HepG2 (cell line): ENCODE results near the gene ARHGAP33. TPM values are rescaled to one million over a fixed set of nuclear protein-coding genes. Genes with fewer than 3 reads are reported as not detected.

Source experiments
- CBFB ChIP-seq: sonication (generic); formaldehyde crosslinking; IDR thresholded peaks from 2 replicates; pipeline ENCODE4 v1.4.0; 2020; ENCODE audit warnings: missing genetic modification reagents
- CBX2 ChIP-seq, 2 experiments: fragments of 200-600 bp in 1 of 2; sonication (generic); formaldehyde crosslinking in 1 of 2; IDR thresholded peaks; 2 replicates each; pipeline versions ENCODE4 v1.7.0 to v1.8.1; 2018 to 2022; ENCODE audit warnings: low read depth in 2 of 2, low read length in 1 of 2, mild to moderate bottlenecking in 1 of 2, missing genetic modification reagents in 1 of 2
- FOXJ3 ChIP-seq: sonication (generic); formaldehyde crosslinking; IDR thresholded peaks from 2 replicates; pipeline ENCODE4 v1.4.0; 2020; ENCODE audit warnings: missing genetic modification reagents, mild to moderate bottlenecking, borderline replicate concordance
- HMG20A ChIP-seq: IDR thresholded peaks from 2 replicates; pipeline ENCODE4 v1.6.1; 2016; ENCODE audit warnings: borderline replicate concordance
- JUNB ChIP-seq: sonication (generic); formaldehyde crosslinking; IDR thresholded peaks from 2 replicates; pipeline ENCODE4 v1.8.0; 2022; ENCODE audit warnings: missing genetic modification reagents, mild to moderate bottlenecking, borderline replicate concordance
- KMT2B ChIP-seq: IDR thresholded peaks from 2 replicates; pipeline ENCODE4 v1.6.1; 2016; ENCODE audit warnings: missing genetic modification reagents, missing compliant biosample characterization
- NFYC ChIP-seq: IDR thresholded peaks from 2 replicates; pipeline ENCODE4 v1.6.1; 2016; ENCODE audit warnings: missing genetic modification reagents, missing compliant biosample characterization
- ZNF101 ChIP-seq: sonication (generic); formaldehyde crosslinking; IDR thresholded peaks from 2 replicates; pipeline ENCODE4 v1.4.0; 2020; ENCODE audit warnings: mild to moderate bottlenecking, low read depth, missing genetic modification reagents, borderline replicate concordance
- ZNF121 ChIP-seq: sonication (generic); formaldehyde crosslinking; IDR thresholded peaks from 2 replicates; pipeline ENCODE4 v1.5.0; 2020; ENCODE audit warnings: mild to moderate bottlenecking, missing genetic modification reagents
- ZNF296 ChIP-seq: sonication (generic); formaldehyde crosslinking; conservative IDR thresholded peaks from 2 replicates; pipeline ENCODE4 v1.5.0; 2020; ENCODE audit warnings: mild to moderate bottlenecking, missing genetic modification reagents
- ZSCAN21 ChIP-seq: sonication (generic); formaldehyde crosslinking; IDR thresholded peaks from 2 replicates; pipeline ENCODE4 v1.8.0; 2022; ENCODE audit warnings: mild to moderate bottlenecking, missing genetic modification reagents, moderate library complexity, borderline replicate concordance
- polyA plus RNA-seq, 8 experiments: library from polyadenylated mRNA; depleted of rRNA in 3 of 8; stranded (reverse) in 7 of 8; unstranded in 1 of 8; fragments of >200 nt; fragmentation: Illumina TruSeq in 4 of 8; extraction: Trizol in 4 of 8; gene quantifications; 2 replicates each; pipeline versions ENCODE4 v1.2.1 to v1.2.3, GENCODE V29; 2011 to 2016; ENCODE audit warnings: low read depth in 4 of 8, missing spikeins in 1 of 8, mixed read lengths in 1 of 8; ENCODE audit not compliant: insufficient read depth in 1 of 8
- total RNA-seq, 5 experiments: library from RNA; depleted of rRNA; stranded (reverse); fragments of >200 nt; fragmentation: Illumina TruSeq; extraction: Trizol; gene quantifications; 2 replicates each; pipeline ENCODE4 v1.2.3, GENCODE V29; 2016; ENCODE audit warnings: low read depth in 1 of 5
- TF ChIP-seq, protein P1 (sequence below): sonication (generic); formaldehyde crosslinking; IDR thresholded peaks from 2 replicates; pipeline ENCODE4 v1.4.0; 2020; ENCODE audit warnings: mild to moderate bottlenecking, missing genetic modification reagents
- TF ChIP-seq, protein P2 (sequence below): sonication (generic); formaldehyde crosslinking; IDR thresholded peaks from 2 replicates; pipeline ENCODE4 v1.8.1; 2023; ENCODE audit warnings: mild to moderate bottlenecking, inconsistent platforms, moderate library complexity, missing genetic modification reagents, borderline replicate concordance
- TF ChIP-seq, protein P3 (sequence below): sonication (generic); formaldehyde crosslinking; IDR thresholded peaks from 2 replicates; pipeline ENCODE4 v1.5.0; 2020; ENCODE audit warnings: missing genetic modification reagents
- TF ChIP-seq, protein P4 (sequence below): sonication (generic); formaldehyde crosslinking; IDR thresholded peaks from 2 replicates; pipeline ENCODE4 v1.4.0; 2020; ENCODE audit warnings: mild to moderate bottlenecking, missing genetic modification reagents

Gene ARHGAP33
- total and polyA plus RNA-seq, 2 of the 13 experiments (the other 11 are each of a cell fraction or from before 2014, with no cell fraction given), result 1.3 to 2.7 TPM

DNA sequence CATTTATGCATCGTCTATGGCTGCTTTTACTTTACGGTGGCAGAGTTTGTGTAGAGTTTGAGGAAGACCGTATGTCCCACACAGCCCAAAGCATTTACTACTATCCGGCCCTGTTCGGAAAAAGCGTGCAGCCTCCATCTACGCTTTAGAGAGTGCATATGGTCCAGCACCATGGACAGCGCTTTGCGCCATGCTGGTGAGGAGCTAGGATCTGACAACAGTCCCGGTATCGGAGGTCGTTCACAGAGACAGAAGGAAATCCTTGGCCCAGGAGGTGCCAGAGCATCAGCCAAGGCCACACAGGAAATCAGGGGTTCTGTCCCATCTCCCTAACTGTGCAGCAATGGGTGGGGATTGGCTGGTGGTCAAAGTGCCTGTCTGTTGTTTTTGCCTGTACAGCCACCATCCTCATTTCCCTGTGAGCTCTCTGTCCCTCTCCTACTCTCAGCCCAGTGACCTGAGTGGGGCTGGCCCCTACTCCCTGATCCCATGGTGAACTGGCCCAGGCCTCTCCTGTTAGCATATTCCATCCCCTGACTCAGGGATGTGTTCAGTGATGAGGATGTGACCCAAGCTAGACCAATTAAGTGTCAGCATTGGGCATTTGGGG, 53.4 kb downstream of the ARHGAP33 start (continued):
- TF ChIP-seq NFYC (CRISPR knock-in tag) (peak; percentile 48), CBFB (CRISPR knock-in tag) (peak; percentile 69; the same call in 1 of the 2 replicates), HMG20A (CRISPR knock-in tag) (peak; percentile 73), ZNF101 (CRISPR knock-in tag) (no peak), ZNF296 (CRISPR knock-in tag) (peak; percentile 94), CBX2 (IDR thresholded peaks at IDR 0.05; ENCODE audit: low read depth, low read length) (no peak), CBX2 (CRISPR knock-in tag; IDR thresholded peaks at IDR 0.05; ENCODE audit: low read depth) (no peak), JUNB (CRISPR knock-in tag) (peak; percentile 63; the same call in 1 of the 2 replicates), ZNF121 (CRISPR knock-in tag) (peak; percentile 39; the same call in 1 of the 2 replicates), KMT2B (CRISPR knock-in tag) (peak; percentile 89), ZSCAN21 (CRISPR knock-in tag) (peak; percentile 96), FOXJ3 (CRISPR knock-in tag) (no peak)
- TF ChIP-seq, protein P1, sequence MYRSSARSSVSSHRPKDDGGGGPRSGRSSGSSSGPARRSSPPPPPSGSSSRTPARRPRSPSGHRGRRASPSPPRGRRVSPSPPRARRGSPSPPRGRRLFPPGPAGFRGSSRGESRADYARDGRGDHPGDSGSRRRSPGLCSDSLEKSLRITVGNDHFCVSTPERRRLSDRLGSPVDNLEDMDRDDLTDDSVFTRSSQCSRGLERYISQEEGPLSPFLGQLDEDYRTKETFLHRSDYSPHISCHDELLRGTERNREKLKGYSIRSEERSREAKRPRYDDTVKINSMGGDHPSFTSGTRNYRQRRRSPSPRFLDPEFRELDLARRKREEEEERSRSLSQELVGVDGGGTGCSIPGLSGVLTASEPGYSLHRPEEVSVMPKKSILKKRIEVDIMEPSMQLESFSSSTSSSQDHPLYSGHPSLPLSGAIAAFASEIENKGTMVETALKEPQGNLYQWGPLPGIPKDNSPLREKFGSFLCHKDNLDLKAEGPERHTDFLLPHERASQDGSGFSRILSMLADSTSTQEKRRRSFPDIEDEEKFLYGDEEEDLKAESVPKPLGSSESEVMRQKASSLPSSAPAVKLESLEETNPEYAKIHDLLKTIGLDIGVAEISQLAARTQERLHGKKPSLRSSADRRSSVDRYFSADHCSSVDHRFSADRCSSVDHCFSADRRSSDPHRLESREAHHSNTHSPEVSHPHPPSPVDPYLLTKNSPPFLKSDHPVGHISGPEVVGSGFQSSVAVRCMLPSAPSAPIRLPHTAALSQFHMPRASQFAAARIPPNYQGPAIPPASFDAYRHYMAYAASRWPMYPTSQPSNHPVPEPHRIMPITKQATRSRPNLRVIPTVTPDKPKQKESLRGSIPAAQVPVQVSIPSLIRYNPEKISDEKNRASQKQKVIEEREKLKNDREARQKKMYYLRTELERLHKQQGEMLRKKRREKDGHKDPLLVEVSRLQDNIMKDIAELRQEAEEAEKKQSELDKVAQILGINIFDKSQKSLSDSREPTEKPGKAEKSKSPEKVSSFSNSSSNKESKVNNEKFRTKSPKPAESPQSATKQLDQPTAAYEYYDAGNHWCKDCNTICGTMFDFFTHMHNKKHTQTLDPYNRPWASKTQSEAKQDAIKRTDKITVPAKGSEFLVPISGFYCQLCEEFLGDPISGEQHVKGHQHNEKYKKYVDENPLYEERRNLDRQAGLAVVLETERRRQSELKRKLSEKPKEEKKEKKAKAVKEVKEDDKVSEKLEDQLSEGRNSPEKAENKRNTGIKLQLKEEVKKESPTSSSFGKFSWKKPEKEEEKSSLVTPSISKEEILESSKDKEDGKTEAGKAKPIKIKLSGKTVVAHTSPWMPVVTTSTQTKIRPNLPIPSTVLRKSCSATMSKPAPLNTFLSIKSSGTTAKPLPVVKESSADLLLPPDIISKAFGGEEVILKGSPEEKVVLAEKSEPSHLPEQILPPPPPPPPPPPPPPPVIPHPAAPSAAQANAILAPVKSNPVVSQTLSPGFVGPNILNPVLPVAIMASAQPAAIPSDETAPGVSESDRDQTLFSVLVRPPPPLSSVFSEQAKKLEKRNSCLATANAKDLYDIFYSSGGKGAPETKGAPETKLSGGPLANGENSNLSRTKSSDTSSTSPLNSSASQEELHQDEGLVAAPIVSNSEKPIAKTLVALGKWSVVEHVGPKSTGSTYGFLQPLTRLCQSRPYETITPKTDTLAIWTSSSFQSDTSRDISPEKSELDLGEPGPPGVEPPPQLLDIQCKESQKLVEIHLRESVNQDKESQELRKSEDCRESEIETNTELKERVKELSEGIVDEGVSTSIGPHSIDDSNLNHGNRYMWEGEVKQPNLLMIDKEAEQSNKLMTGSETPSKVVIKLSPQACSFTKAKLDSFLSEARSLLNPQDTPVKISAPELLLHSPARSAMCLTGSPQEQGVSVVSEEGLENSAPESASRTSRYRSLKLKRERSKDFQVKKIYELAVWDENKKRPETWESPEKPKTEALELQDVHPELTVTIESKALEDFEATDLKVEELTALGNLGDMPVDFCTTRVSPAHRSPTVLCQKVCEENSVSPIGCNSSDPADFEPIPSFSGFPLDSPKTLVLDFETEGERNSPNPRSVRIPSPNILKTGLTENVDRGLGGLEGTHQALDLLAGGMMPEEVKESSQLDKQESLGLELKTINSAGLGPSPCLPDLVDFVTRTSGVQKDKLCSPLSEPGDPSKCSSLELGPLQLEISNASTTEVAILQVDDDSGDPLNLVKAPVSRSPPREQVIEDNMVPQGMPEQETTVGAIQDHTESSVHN (CRISPR knock-in tag), result 0 out of 2 replicates have a peak, but pooled peaks have one; percentile 73
- TF ChIP-seq, protein P2, sequence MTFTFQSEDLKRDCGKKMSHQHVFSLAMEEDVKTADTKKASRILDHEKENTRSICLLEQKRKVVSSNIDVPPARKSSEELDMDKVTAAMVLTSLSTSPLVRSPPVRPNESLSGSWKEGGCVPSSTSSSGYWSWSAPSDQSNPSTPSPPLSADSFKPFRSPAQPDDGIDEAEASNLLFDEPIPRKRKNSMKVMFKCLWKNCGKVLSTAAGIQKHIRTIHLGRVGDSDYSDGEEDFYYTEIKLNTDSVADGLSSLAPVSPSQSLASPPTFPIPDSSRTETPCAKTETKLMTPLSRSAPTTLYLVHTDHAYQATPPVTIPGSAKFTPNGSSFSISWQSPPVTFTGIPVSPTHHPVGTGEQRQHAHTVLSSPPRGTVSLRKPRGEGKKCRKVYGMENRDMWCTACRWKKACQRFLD (CRISPR knock-in tag), result peak; percentile 85; the same call in 1 of the 2 replicates
- TF ChIP-seq, protein P3, sequence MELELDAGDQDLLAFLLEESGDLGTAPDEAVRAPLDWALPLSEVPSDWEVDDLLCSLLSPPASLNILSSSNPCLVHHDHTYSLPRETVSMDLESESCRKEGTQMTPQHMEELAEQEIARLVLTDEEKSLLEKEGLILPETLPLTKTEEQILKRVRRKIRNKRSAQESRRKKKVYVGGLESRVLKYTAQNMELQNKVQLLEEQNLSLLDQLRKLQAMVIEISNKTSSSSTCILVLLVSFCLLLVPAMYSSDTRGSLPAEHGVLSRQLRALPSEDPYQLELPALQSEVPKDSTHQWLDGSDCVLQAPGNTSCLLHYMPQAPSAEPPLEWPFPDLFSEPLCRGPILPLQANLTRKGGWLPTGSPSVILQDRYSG, result peak; percentile 95
- TF ChIP-seq, protein P4, sequence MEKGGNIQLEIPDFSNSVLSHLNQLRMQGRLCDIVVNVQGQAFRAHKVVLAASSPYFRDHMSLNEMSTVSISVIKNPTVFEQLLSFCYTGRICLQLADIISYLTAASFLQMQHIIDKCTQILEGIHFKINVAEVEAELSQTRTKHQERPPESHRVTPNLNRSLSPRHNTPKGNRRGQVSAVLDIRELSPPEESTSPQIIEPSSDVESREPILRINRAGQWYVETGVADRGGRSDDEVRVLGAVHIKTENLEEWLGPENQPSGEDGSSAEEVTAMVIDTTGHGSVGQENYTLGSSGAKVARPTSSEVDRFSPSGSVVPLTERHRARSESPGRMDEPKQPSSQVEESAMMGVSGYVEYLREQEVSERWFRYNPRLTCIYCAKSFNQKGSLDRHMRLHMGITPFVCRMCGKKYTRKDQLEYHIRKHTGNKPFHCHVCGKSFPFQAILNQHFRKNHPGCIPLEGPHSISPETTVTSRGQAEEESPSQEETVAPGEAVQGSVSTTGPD, result no peak
